ENCODE measurements around the gene FBN1. TPM values are rescaled to one million over a fixed set of nuclear protein-coding genes. Genes with fewer than 3 reads are reported as not detected.

Gene FBN1
- total RNA-seq, 1 donor from 2014 or later, result 164 TPM

GRCh38 chr15:48681353-48681752 lies 35.8 kb upstream of the FBN1 start:
- Histone ChIP-seq H3K27me3 (no peaks in the 10 kb centered on the region), H3K36me3 (no peaks in the 10 kb centered on the region), H3K9me3 (no peaks in the 10 kb centered on the region), H3K4me1 (no peaks in the 10 kb centered on the region), H3K27ac (no peak overlapping the region), H3K4me3 (no peak overlapping the region)
- intact Hi-C loops (cut with DNase I), result no loop called here
- no peak for DNase-seq (ENCODE audit: low spot score in 2 of 2)
- no peak for TF ChIP-seq CTCF (IDR thresholded peaks at IDR 0.05)

- intact Hi-C loops (cut with DNase I), result no loop called here
- no peak overlapping the region for H3K4me3 ChIP-seq
- H3K27ac ChIP-seq, result no peak overlapping the region
- DNase-seq (ENCODE audit: low spot score in 2 of 2), result no peak
- no peaks in the 10 kb centered on the region for H3K9me3 ChIP-seq
- H3K36me3 ChIP-seq, result no peaks in the 10 kb centered on the region
- TF ChIP-seq CTCF (IDR thresholded peaks at IDR 0.05), result no peak
- no peaks in the 10 kb centered on the region for H3K4me1 ChIP-seq
- H3K27me3 ChIP-seq, result no peaks in the 10 kb centered on the region
Observed at GRCh38 chr15:48680841-48681240, 35.3 kb upstream of the FBN1 start.

- intact Hi-C loops (cut with DNase I), result no loop called here
- Histone ChIP-seq H3K4me1 (no peaks in the 10 kb centered on the region), H3K27me3 (no peaks in the 10 kb centered on the region), H3K36me3 (no peaks in the 10 kb centered on the region), H3K4me3 (no peak overlapping the region), H3K27ac (no peak overlapping the region), H3K9me3 (no peaks in the 10 kb centered on the region)
- DNase-seq (ENCODE audit: low spot score in 2 of 2), result no peak
- no peak for TF ChIP-seq CTCF (IDR thresholded peaks at IDR 0.05)
Observed at GRCh38 chr15:48679952-48680351, 34.4 kb upstream of the FBN1 start.

- Histone ChIP-seq H3K4me1 (no peaks in the 10 kb centered on the region), H3K27ac (no peak overlapping the region), H3K4me3 (no peak overlapping the region), H3K27me3 (no peaks in the 10 kb centered on the region), H3K9me3 (no peaks in the 10 kb centered on the region), H3K36me3 (no peaks in the 10 kb centered on the region)
- intact Hi-C loops (cut with DNase I), result no loop called here
- DNase-seq (ENCODE audit: low spot score in 2 of 2), result no peak
- no peak for TF ChIP-seq CTCF (IDR thresholded peaks at IDR 0.05)
Observed at GRCh38 chr15:48678851-48679250, 33.3 kb upstream of the FBN1 start.

DNA sequence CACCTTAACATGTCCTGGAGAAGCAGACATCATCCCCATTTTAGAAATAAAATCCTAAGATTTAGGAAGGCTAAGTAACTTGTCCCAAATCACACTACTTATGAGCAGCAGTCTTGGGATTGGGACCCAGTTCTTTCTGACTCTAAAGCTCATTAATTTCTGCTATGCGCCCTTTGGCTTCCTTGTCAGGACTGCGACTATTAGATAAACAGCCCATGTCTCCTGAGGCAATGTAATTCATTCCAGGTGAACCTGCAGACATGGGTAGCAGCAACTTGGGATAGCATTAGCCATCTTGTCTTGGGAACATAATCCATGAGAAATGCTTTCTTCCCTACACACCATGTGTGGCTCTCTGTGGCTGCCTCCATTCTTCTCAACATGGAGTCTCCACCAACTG lies 32.3 kb upstream of the FBN1 start:
- Histone ChIP-seq H3K27me3 (no peaks in the 10 kb centered on the region), H3K4me1 (no peaks in the 10 kb centered on the region), H3K36me3 (no peaks in the 10 kb centered on the region), H3K27ac (no peak overlapping the region), H3K4me3 (no peak overlapping the region), H3K9me3 (no peaks in the 10 kb centered on the region)
- intact Hi-C loops (cut with DNase I), result no loop called here
- no peak for TF ChIP-seq CTCF (IDR thresholded peaks at IDR 0.05)
- no peak for DNase-seq (ENCODE audit: low spot score in 2 of 2)

DNA sequence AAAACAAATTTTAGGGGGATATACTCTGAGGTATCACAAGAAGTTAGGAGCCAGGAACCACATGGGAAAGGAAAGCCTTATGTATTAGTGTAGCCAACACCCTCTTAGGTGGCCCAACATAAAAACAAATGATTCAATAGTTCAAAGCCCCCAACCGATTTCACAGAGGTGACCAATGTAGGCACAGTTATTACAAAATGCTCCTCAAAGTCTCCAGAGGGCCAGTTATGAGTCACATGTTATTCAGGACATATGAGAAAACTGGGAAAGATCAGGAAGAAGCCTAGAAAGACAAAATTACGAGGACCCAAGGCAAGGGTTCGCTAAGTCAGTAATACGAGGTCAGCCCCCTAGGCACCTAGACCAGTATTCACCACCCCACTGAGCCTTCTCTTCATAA lies 29.9 kb upstream of the FBN1 start:
- Histone ChIP-seq H3K27me3 (no peaks in the 10 kb centered on the region), H3K36me3 (no peaks in the 10 kb centered on the region), H3K27ac (no peak overlapping the region), H3K9me3 (no peaks in the 10 kb centered on the region), H3K4me3 (no peak overlapping the region), H3K4me1 (peaks cover 0 to 2% of the 10 kb centered on the region in 2 donors)
- intact Hi-C loops (cut with DNase I), result no loop called here
- DNase-seq (ENCODE audit: low spot score in 2 of 2), result no peak
- no peak for TF ChIP-seq CTCF (IDR thresholded peaks at IDR 0.05)
